Cardiac muscle cell (in vitro differentiated cells and primary cell): ENCODE measurements around the gene CDH15. TPM values are rescaled to one million over a fixed set of nuclear protein-coding genes. Genes with fewer than 3 reads are reported as not detected.
A peak's percentile ranks its signal among the peaks of the same experiment; 100 is the strongest.

Experiments used
- DNase-seq, 2 donors: peaks; one replicate each; pipeline versions ENCODE4 v3.0.0 to v3.0.0-alpha.2; 2010 to 2017; ENCODE audit warnings: low read depth in 1 of 2, low spot score in 1 of 2
- H3K27ac ChIP-seq: fragments of 200-600 bp; sonication (generic); 2 replicates; pipeline ENCODE4 v1.5.1; 2016
- H3K27me3 ChIP-seq: fragments of 200-600 bp; sonication (generic); 2 replicates; pipeline ENCODE4 v1.6.0; 2016; ENCODE audit warnings: control low read depth
- H3K36me3 ChIP-seq: fragments of 200-600 bp; sonication (generic); 2 replicates; pipeline ENCODE4 v1.5.1; 2016; ENCODE audit warnings: control low read depth
- H3K4me1 ChIP-seq: fragments of 200-600 bp; sonication (generic); 2 replicates; pipeline ENCODE4 v1.8.1; 2017; ENCODE audit warnings: low read depth, mild to moderate bottlenecking, mixed run types
- H3K4me3 ChIP-seq: fragments of 200-600 bp; sonication (generic); 2 replicates; pipeline ENCODE4 v1.5.1; 2016; ENCODE audit warnings: mild to moderate bottlenecking
- H3K9me3 ChIP-seq: fragments of 200-600 bp; sonication (generic); 2 replicates; pipeline ENCODE4 v1.5.1; 2017; ENCODE audit warnings: low read depth, mild to moderate bottlenecking, control low read depth
- CTCF ChIP-seq: IDR thresholded peaks from 2 replicates; pipeline ENCODE4 v1.5.1; 2012; ENCODE audit warnings: low read depth, mild to moderate bottlenecking, low read length
- polyA plus RNA-seq: library from polyadenylated mRNA; unstranded; fragments of >200 nt; fragmentation: Nextera tagmentation; extraction: Ambion mirVana; gene quantifications from 2 replicates; pipeline ENCODE4 v1.2.1, GENCODE V29; 2016
- total RNA-seq: library from RNA; depleted of rRNA; stranded (reverse); fragments of >200 nt; gene quantifications from 2 replicates; pipeline ENCODE4 v1.2.3, GENCODE V29; 2016

Gene CDH15
- total and polyA plus RNA-seq, 2 experiments from 2014 or later: 0.78 to 1.5 TPM

GRCh38 chr16:89232107-89232506 lies 60.6 kb downstream of the CDH15 start:
- no peaks in the 10 kb centered on the region for H3K27me3 ChIP-seq
- peaks cover 13% of the 10 kb centered on the region for H3K36me3 ChIP-seq

GRCh38 chr16:89233678-89234490 lies 62.3 kb downstream of the CDH15 start:
- Histone ChIP-seq H3K9me3 (no peaks in the 10 kb centered on the region), H3K27me3 (no peaks in the 10 kb centered on the region), H3K27ac (no peak overlapping the region), H3K4me3 (no peak overlapping the region), H3K4me1 (no peaks in the 10 kb centered on the region), H3K36me3 (peaks cover 2% of the 10 kb centered on the region)
- DNase-seq: no peak
- TF ChIP-seq CTCF: no peak

More at GRCh38 chr16:89232107-89232506, 60.6 kb downstream of the CDH15 start:
- Histone ChIP-seq H3K4me1 (no peaks in the 10 kb centered on the region), H3K27ac (no peak overlapping the region), H3K4me3 (no peak overlapping the region), H3K9me3 (no peaks in the 10 kb centered on the region)
- DNase-seq: no peak
- TF ChIP-seq CTCF: no peak

GRCh38 chr16:89237733-89238132 lies 66.2 kb downstream of the CDH15 start:
- no peak for TF ChIP-seq CTCF
- no peaks in the 10 kb centered on the region for H3K4me1 ChIP-seq
- no peak overlapping the region for H3K27ac ChIP-seq
- H3K27me3 ChIP-seq: no peaks in the 10 kb centered on the region
- DNase-seq: no peak
- no peaks in the 10 kb centered on the region for H3K9me3 ChIP-seq
- no peak overlapping the region for H3K4me3 ChIP-seq
- no peaks in the 10 kb centered on the region for H3K36me3 ChIP-seq

DNA sequence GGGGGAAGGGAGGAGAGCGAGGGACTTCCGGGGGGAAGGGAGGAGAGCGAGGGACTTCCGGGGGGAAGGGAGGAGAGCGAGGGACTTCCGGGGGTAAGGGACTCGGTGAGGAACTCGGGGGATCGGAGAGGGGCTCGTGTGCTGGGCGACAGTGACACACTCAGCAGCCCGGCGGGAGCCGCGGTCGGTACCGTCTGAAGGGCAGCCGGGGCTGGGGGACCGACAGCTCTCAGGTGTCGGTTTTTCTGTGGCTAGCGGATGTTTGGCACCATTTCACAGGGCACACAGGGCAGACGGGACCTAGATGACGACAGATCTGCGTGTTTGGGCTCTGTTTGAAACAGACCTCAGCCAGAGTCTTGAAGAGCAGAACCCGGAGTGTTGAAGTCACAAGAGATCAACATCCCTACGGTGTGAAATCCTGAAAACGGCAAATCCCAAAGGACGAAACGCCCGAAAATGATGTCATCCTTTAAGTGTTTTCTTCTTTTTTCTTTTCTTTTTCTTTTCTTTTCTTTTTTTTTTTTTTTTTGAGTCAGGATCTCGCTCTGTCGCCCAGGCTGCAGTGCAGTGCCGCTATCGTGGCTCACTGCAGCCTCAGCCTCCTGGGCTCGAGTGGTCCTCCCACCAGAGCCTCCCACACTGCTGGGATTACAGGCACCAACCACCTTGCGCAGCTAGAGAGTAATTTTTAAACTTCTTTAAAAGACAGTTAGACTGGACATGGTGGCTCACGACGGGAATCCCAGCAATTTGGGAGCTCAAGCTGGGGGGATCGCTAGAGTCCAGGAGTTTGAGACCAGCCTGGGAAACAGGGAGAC lies 69.8 kb downstream of the CDH15 start:
- H3K9me3 ChIP-seq: no peaks in the 10 kb centered on the region
- peak overlapping the region; percentile 96 for H3K27ac ChIP-seq
- peak overlapping the region; percentile 85 for H3K4me3 ChIP-seq
- H3K4me1 ChIP-seq: no peaks in the 10 kb centered on the region
- peak; percentile 85 to 89 for DNase-seq
- no peaks in the 10 kb centered on the region for H3K36me3 ChIP-seq
- TF ChIP-seq CTCF: no peak
- no peaks in the 10 kb centered on the region for H3K27me3 ChIP-seq

DNA sequence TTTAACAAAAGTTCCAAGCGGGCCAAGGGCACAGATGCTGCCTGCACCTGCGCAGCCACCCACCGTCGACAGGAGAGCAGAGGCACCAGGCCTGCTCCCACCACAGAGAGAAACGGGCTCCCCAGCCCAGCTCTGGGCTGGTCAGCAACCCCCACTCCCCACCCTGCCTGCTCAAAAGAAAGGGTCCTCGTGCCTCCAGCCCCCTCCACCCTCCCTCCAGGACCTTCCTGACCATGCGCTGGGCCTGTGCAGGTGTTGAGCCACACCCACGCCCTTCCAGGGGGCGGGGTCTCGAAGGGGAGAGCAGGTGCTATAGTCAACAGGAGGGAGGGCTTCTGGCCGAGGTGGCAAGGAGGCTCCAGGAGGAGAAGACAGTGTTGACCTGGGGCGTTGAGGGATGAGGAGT lies 71.2 kb downstream of the CDH15 start:
- Histone ChIP-seq H3K4me1 (no peaks in the 10 kb centered on the region), H3K9me3 (no peaks in the 10 kb centered on the region), H3K27ac (no peak overlapping the region), H3K4me3 (no peak overlapping the region), H3K36me3 (no peaks in the 10 kb centered on the region), H3K27me3 (no peaks in the 10 kb centered on the region)
- DNase-seq: no peak
- no peak for TF ChIP-seq CTCF
